ENCODE data around the gene PTPN3. TPM values are rescaled to one million over a fixed set of nuclear protein-coding genes. Genes with fewer than 3 reads are reported as not detected.

PTPN3 gene
- total RNA-seq, 1 experiment from 2014 or later: 25.0 TPM

DNA sequence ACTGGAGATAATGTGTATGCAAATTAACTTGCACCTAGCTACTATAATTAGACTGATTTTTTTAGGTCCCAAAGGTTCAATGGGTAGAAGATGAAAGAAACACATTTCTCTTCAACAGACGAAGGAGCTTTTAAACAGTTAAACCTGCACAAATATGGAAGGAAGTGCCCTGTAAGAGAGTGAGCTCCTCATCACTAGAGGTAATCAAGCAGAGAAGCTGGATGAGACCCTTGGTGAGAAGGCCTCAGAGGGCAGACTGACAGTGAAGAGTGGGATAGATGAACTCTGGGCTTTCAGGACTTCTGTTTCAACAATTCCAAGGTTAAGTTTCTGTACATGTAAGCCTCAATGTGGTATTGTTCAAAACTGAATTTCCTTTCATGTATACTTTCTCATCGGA, 23.2 kb downstream of the PTPN3 start:
- DNase-seq: no peak
- Mint-ChIP-seq H3K9me3 (ENCODE audit: low read depth, unreplicated experiment) (no peaks in the 10 kb centered on the region), H3K27me3 (ENCODE audit: unreplicated experiment) (no peaks in the 10 kb centered on the region), H3K4me3 (ENCODE audit: low read depth, unreplicated experiment) (peak overlapping the region; percentile 37), H3K36me3 (ENCODE audit: insufficient read depth, unreplicated experiment) (peaks cover 39% of the 10 kb centered on the region), H3K4me1 (ENCODE audit: low read depth, unreplicated experiment) (peaks cover 75% of the 10 kb centered on the region), H3K27ac (ENCODE audit: unreplicated experiment) (peak overlapping the region; percentile 99)
- BruUV-seq (replicated peaks): no TSS peak
- CTCF ChIA-PET: no interaction called here
- no peak for TF ChIP-seq CTCF (IDR thresholded peaks at IDR 0.05; ENCODE audit: unreplicated experiment)
- intact Hi-C loops (cut with micrococcal nuclease; ENCODE audit: unreplicated experiment): no loop called here

GRCh38 chr9:109474170-109474569, 23.9 kb downstream of the PTPN3 start:
- CTCF ChIA-PET: no interaction called here
- intact Hi-C loops (cut with micrococcal nuclease; ENCODE audit: unreplicated experiment): no loop called here
- no TSS peak for BruUV-seq (replicated peaks)

GRCh38 chr9:109473329-109473728, 24.8 kb downstream of the PTPN3 start:
- no peak overlapping the region for H3K27ac Mint-ChIP-seq (ENCODE audit: unreplicated experiment)
- no TSS peak for BruUV-seq (replicated peaks)
- H3K4me1 Mint-ChIP-seq (ENCODE audit: low read depth, unreplicated experiment): peaks cover 65% of the 10 kb centered on the region
- DNase-seq: no peak
- H3K9me3 Mint-ChIP-seq (ENCODE audit: low read depth, unreplicated experiment): no peaks in the 10 kb centered on the region
- no peak for TF ChIP-seq CTCF (IDR thresholded peaks at IDR 0.05; ENCODE audit: unreplicated experiment)
- intact Hi-C loops (cut with micrococcal nuclease; ENCODE audit: unreplicated experiment): no loop called here
- H3K27me3 Mint-ChIP-seq (ENCODE audit: unreplicated experiment): no peaks in the 10 kb centered on the region
- peaks cover 27% of the 10 kb centered on the region for H3K36me3 Mint-ChIP-seq (ENCODE audit: insufficient read depth, unreplicated experiment)
- CTCF ChIA-PET: no interaction called here
- no peak overlapping the region for H3K4me3 Mint-ChIP-seq (ENCODE audit: low read depth, unreplicated experiment)

More at GRCh38 chr9:109474170-109474569, 23.9 kb downstream of the PTPN3 start:
- no peaks in the 10 kb centered on the region for H3K9me3 Mint-ChIP-seq (ENCODE audit: low read depth, unreplicated experiment)
- peaks cover 36% of the 10 kb centered on the region for H3K36me3 Mint-ChIP-seq (ENCODE audit: insufficient read depth, unreplicated experiment)
- peak overlapping the region; percentile 99 for H3K27ac Mint-ChIP-seq (ENCODE audit: unreplicated experiment)
- no peaks in the 10 kb centered on the region for H3K27me3 Mint-ChIP-seq (ENCODE audit: unreplicated experiment)
- H3K4me3 Mint-ChIP-seq (ENCODE audit: low read depth, unreplicated experiment): peak overlapping the region; percentile 12
- peaks cover 73% of the 10 kb centered on the region for H3K4me1 Mint-ChIP-seq (ENCODE audit: low read depth, unreplicated experiment)
- no peak for DNase-seq
- no peak for TF ChIP-seq CTCF (IDR thresholded peaks at IDR 0.05; ENCODE audit: unreplicated experiment)

GRCh38 chr9:109471475-109472393, 26.4 kb downstream of the PTPN3 start:
- H3K27me3 Mint-ChIP-seq (ENCODE audit: unreplicated experiment): no peaks in the 10 kb centered on the region
- peaks cover 56% of the 10 kb centered on the region for H3K4me1 Mint-ChIP-seq (ENCODE audit: low read depth, unreplicated experiment)
- CTCF ChIA-PET: interaction anchor here (0.7 kb wide), 1 partner anchor 83 kb away, joined by 4 read pairs; no protein-coding TSS in a partner anchor
- peak overlapping the region; percentile 84 for H3K27ac Mint-ChIP-seq (ENCODE audit: unreplicated experiment)
- TF ChIP-seq CTCF (IDR thresholded peaks at IDR 0.05; ENCODE audit: unreplicated experiment): no peak
- peaks cover 11% of the 10 kb centered on the region for H3K36me3 Mint-ChIP-seq (ENCODE audit: insufficient read depth, unreplicated experiment)
- DNase-seq: no peak
- intact Hi-C loops (cut with micrococcal nuclease; ENCODE audit: unreplicated experiment): loop anchor here (2.0 kb wide), 1 partner anchor 47 kb away; no protein-coding TSS in a partner anchor
- H3K4me3 Mint-ChIP-seq (ENCODE audit: low read depth, unreplicated experiment): no peak overlapping the region
- no TSS peak for BruUV-seq (replicated peaks)
- H3K9me3 Mint-ChIP-seq (ENCODE audit: low read depth, unreplicated experiment): no peaks in the 10 kb centered on the region
